Kidney epithelial cell (primary cell): ENCODE measurements around the gene OSTN. TPM values are rescaled to one million over a fixed set of nuclear protein-coding genes. Genes with fewer than 3 reads are reported as not detected.
"Not testable (repeated sequence)": the region's sequence is repeated elsewhere in the genome, so short reads cannot be mapped to it uniquely, and the experiment has no call there.

Experiments used
- DNase-seq: peaks from one replicate; pipeline ENCODE4 v3.0.0-alpha.2; 2010; ENCODE audit warnings: low read depth
- H3K27me3 ChIP-seq: 2 replicates; pipeline ENCODE4 v1.6.0; 2011; ENCODE audit warnings: low read length; ENCODE audit not compliant: control insufficient read depth, insufficient read depth
- H3K36me3 ChIP-seq: 2 replicates; pipeline ENCODE4 v1.5.1; 2011; ENCODE audit warnings: low read length; ENCODE audit not compliant: control insufficient read depth, insufficient read depth
- H3K4me3 ChIP-seq: 2 replicates; pipeline ENCODE4 v1.5.1; 2011; ENCODE audit warnings: low read depth, mild to moderate bottlenecking, control low read depth, low read length
- CTCF ChIP-seq: IDR thresholded peaks from 2 replicates; pipeline ENCODE4 v1.5.1; 2011; ENCODE audit warnings: mild to moderate bottlenecking, moderate library complexity, low read length, control low read depth, inconsistent platforms; ENCODE audit not compliant: insufficient read depth, poor library complexity, severe bottlenecking
- total RNA-seq: library from RNA; depleted of rRNA; stranded (reverse); fragments of >200 nt; gene quantifications from 2 replicates; pipeline ENCODE4 v1.2.3, GENCODE V29; 2015

OSTN gene
- total RNA-seq, 1 donor from 2014 or later, result 0.04 TPM

- TF ChIP-seq CTCF, result no peak
- no peaks in the 10 kb centered on the region for H3K36me3 ChIP-seq
- no peak overlapping the region for H3K4me3 ChIP-seq
- H3K27me3 ChIP-seq, result no peaks in the 10 kb centered on the region
- no peak for DNase-seq
Measured at GRCh38 chr3:191166368-191166767, 32.7 kb upstream of the OSTN start.

GRCh38 chr3:191169566-191169965 lies 29.5 kb upstream of the OSTN start:
- Histone ChIP-seq H3K36me3 (no peaks in the 10 kb centered on the region), H3K27me3 (no peaks in the 10 kb centered on the region), H3K4me3 (no peak overlapping the region)
- DNase-seq, result no peak
- TF ChIP-seq CTCF, result no peak

- TF ChIP-seq CTCF, result no peak
- Histone ChIP-seq H3K27me3 (no peaks in the 10 kb centered on the region), H3K4me3 (no peak overlapping the region), H3K36me3 (no peaks in the 10 kb centered on the region)
- no peak for DNase-seq
Measured at GRCh38 chr3:191170097-191170496, 28.9 kb upstream of the OSTN start.

- Histone ChIP-seq H3K27me3 (no peaks in the 10 kb centered on the region), H3K4me3 (no peak overlapping the region), H3K36me3 (no peaks in the 10 kb centered on the region)
- TF ChIP-seq CTCF, result no peak
- DNase-seq, result no peak
Measured at GRCh38 chr3:191175102-191175501, 23.9 kb upstream of the OSTN start.

- DNase-seq, result no peak
- Histone ChIP-seq H3K36me3 (no peaks in the 10 kb centered on the region), H3K27me3 (no peaks in the 10 kb centered on the region), H3K4me3 (no peak overlapping the region)
- TF ChIP-seq CTCF, result no peak
Measured at GRCh38 chr3:191176038-191176785, 22.8 kb upstream of the OSTN start.

GRCh38 chr3:191185382-191185781 lies 13.7 kb upstream of the OSTN start:
- not testable (repeated sequence) for H3K36me3 ChIP-seq, H3K27me3 ChIP-seq, DNase-seq, H3K4me3 ChIP-seq

- DNase-seq, H3K36me3 ChIP-seq, H3K4me3 ChIP-seq, H3K27me3 ChIP-seq: not testable (repeated sequence)
Measured at GRCh38 chr3:191188246-191188645, 10.8 kb upstream of the OSTN start.

- not testable (repeated sequence) for H3K27me3 ChIP-seq, DNase-seq, H3K4me3 ChIP-seq, H3K36me3 ChIP-seq
Measured at GRCh38 chr3:191192270-191192669, 6.8 kb upstream of the OSTN start.
